ENCODE results near the gene MEF2D.

GRCh38 chr1:156502894-156503697, 2.5 kb upstream of the MEF2D start:
- TF ChIP-seq, protein P1, sequence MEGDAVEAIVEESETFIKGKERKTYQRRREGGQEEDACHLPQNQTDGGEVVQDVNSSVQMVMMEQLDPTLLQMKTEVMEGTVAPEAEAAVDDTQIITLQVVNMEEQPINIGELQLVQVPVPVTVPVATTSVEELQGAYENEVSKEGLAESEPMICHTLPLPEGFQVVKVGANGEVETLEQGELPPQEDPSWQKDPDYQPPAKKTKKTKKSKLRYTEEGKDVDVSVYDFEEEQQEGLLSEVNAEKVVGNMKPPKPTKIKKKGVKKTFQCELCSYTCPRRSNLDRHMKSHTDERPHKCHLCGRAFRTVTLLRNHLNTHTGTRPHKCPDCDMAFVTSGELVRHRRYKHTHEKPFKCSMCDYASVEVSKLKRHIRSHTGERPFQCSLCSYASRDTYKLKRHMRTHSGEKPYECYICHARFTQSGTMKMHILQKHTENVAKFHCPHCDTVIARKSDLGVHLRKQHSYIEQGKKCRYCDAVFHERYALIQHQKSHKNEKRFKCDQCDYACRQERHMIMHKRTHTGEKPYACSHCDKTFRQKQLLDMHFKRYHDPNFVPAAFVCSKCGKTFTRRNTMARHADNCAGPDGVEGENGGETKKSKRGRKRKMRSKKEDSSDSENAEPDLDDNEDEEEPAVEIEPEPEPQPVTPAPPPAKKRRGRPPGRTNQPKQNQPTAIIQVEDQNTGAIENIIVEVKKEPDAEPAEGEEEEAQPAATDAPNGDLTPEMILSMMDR (IDR thresholded peaks at IDR 0.05), result no peak
- no peak for TF ChIP-seq POLR2A (IDR thresholded peaks at IDR 0.05)

Data from testis (tissue), 2 donors.